ENCODE measurements around the gene LTBP2. TPM values are rescaled to one million over a fixed set of nuclear protein-coding genes. Genes with fewer than 3 reads are reported as not detected.

The LTBP2 gene
- total and polyA plus RNA-seq, 2 of the 8 experiments (the other 6 are each of a cell fraction or from before 2014, with no cell fraction given): 0.48 to 0.89 TPM

- TF ChIP-seq CHD1 (IDR thresholded peaks at IDR 0.05; ENCODE audit: low read depth, low read length) (no peak), SUZ12 (IDR thresholded peaks at IDR 0.05; ENCODE audit: low read length) (no peak), SIRT6 (IDR thresholded peaks at IDR 0.05; ENCODE audit: low read length) (no peak), PHF8 (conservative IDR thresholded peaks at IDR 0.05; ENCODE audit: low read depth, low read length) (no peak), CREB1 (IDR thresholded peaks at IDR 0.05) (no peak)
Measured at GRCh38 chr14:74515891-74516412, 96.1 kb downstream of the LTBP2 start (continued).

All from H1 (cell line).